Spleen (tissue), 11 donors: ENCODE data around the gene IL11RA. TPM values are rescaled to one million over a fixed set of nuclear protein-coding genes. Genes with fewer than 3 reads are reported as not detected.
A peak's percentile ranks its signal among the peaks of the same experiment; 100 is the strongest.

ENCODE experiments used
- DNase-seq: peaks from one replicate; pipeline ENCODE4 v3.0.0-alpha.2; 2020
- H3K27ac ChIP-seq, 8 donors: fragments of 200-600 bp; sonication (generic) in 7 of 8; 1 replicate in 4 of 8; 2 replicates in 4 of 8; pipeline versions ENCODE4 v1.5.0 to v1.8.0; 2016 to 2021; ENCODE audit warnings: inconsistent platforms in 4 of 8, mild to moderate bottlenecking in 4 of 8, moderate library complexity in 1 of 8
- H3K27me3 ChIP-seq, 7 donors: fragments of 200-600 bp; sonication (generic) in 6 of 7; replicated peaks in 1 of 7; 1 replicate in 4 of 7; 2 replicates in 3 of 7; pipeline versions ENCODE4 v1.5.0 to v1.8.0; 2016 to 2021; ENCODE audit warnings: inconsistent platforms in 3 of 7, mild to moderate bottlenecking in 1 of 7
- H3K36me3 ChIP-seq, 6 donors: fragments of 200-600 bp; sonication (generic) in 5 of 6; 1 replicate in 4 of 6; 2 replicates in 2 of 6; pipeline versions ENCODE4 v1.5.0 to v1.8.0; 2016 to 2021; ENCODE audit warnings: inconsistent platforms in 2 of 6
- H3K4me1 ChIP-seq, 6 donors: fragments of 200-600 bp; sonication (generic) in 5 of 6; 1 replicate in 3 of 6; 2 replicates in 3 of 6; pipeline versions ENCODE4 v1.5.0 to v1.8.0; 2016 to 2021; ENCODE audit warnings: inconsistent platforms in 3 of 6
- H3K4me3 ChIP-seq, 8 donors: fragments of 200-600 bp; sonication (generic) in 7 of 8; 1 replicate in 4 of 8; 2 replicates in 4 of 8; pipeline versions ENCODE4 v1.5.0 to v1.8.0; 2016 to 2021; ENCODE audit warnings: inconsistent platforms in 4 of 8, mild to moderate bottlenecking in 4 of 8, moderate library complexity in 2 of 8
- H3K9me3 ChIP-seq, 8 donors: fragments of 200-600 bp; sonication (generic) in 7 of 8; 1 replicate in 4 of 8; 2 replicates in 4 of 8; pipeline versions ENCODE4 v1.5.0 to v1.8.0; 2016 to 2021; ENCODE audit warnings: inconsistent platforms in 4 of 8
- CTCF ChIP-seq, 11 experiments: fragments of 200-600 bp in 7 of 11; fragments of 450-650 bp in 4 of 11; sonication (generic) in 4 of 11; IDR thresholded peaks in 8 of 11; conservative IDR thresholded peaks in 3 of 11; 1 replicate in 7 of 11; 2 replicates in 4 of 11; pipeline versions ENCODE4 v1.4.0 to v1.8.0; 2016 to 2021; ENCODE audit warnings: antibody characterized with exemption in 11 of 11, inconsistent platforms in 4 of 11, mild to moderate bottlenecking in 1 of 11
- POLR2A ChIP-seq, 3 donors: fragments of 450-650 bp; IDR thresholded peaks; one replicate each; pipeline ENCODE4 v1.5.1; 2017; ENCODE audit warnings: antibody characterized with exemption in 3 of 3, mild to moderate bottlenecking in 1 of 3
- POLR2AphosphoS5 ChIP-seq, 3 donors: sonication (generic); formaldehyde crosslinking; IDR thresholded peaks; one replicate each; pipeline ENCODE4 v1.5.1; 2017; ENCODE audit warnings: antibody characterized with exemption in 3 of 3
- WGBS, 5 donors: extraction: QIAGEN DNeasy Blood & Tissue Kit in 3 of 5; methylation state at CpG; one replicate each; pipeline versions ENCODE4 v1.1.5 to v1.1.7; 2013 to 2018; 5-methylcytosine and 5-hydroxymethylcytosine counted together
- intact Hi-C: fragments of 100-400 bp; cut with DNase I; formaldehyde crosslinking; loops from one replicate; pipeline ENCODE4 v1.15.0; 2023; ENCODE audit warnings: low total_unique reads
- polyA plus RNA-seq, 3 donors: library from polyadenylated mRNA; stranded (reverse); fragments of 200-250 nt; gene quantifications; one replicate each; pipeline ENCODE4 v1.2.1, GENCODE V29; 2013
- total RNA-seq, 7 donors: library from RNA; depleted of rRNA in 3 of 7; stranded (reverse); fragments of >200 nt in 3 of 7; fragmentation: NEBNext Ultra II Directional in 4 of 7; extraction: Animal tissue kit (Norgen Biotek cat#: 25700) in 4 of 7; gene quantifications; one replicate each; pipeline versions ENCODE4 v1.1.0 to v1.2.1, GENCODE V29; 2016 to 2021
- donor health status: healthy with polysubstance abuse.
- donor health status: DM: no; HTN: no; CAD: no; lungs with moderate emphysema.
- donor health status: DM: no; HTN: no; CAD: no.
- donor health status: Bipolar disorder and iron deficiency.
- donor health status: healthy.
- donor health status: DM: no; HTN: no; CAD: no.
- donor health status: DM: yes; HTN: yes; CAD: no.

The IL11RA gene
- total and polyA plus RNA-seq, 10 donors: 16.3 to 43.9 (median 28.9) TPM

GRCh38 chr9:34662526-34663302, 10.7 kb downstream of the IL11RA start, which contains the start of gene CCL27:
Gene CCL27, minus strand, starts transcription at chr9:34662657. Its CDS starts 24 bp downstream, at chr9:34662633.
- intact Hi-C loops: no loop called here
- Histone ChIP-seq H3K27ac (peak within 1 kb of the TSS in 2 of 8 donors; percentile 97 to 98), H3K9me3 (no peaks in the 10 kb centered on the region), H3K27me3 (no peaks in the 10 kb centered on the region), H3K36me3 (peaks cover 0 to 26% (median 4%) of the 10 kb centered on the region in 6 donors), H3K4me3 (no peak within 1 kb of the TSS), H3K4me1 (peaks cover 3 to 46% (median 21%) of the 10 kb centered on the region in 6 donors)
- WGBS, 5 donors: 87 to 96% (median 93%) methylated on average over 4 of the region's 4 CpGs
- TF ChIP-seq CTCF (IDR thresholded peaks at IDR 0.05 in 8 of 11, conservative IDR thresholded peaks at IDR 0.05 in 3 of 11) (no peak), POLR2AphosphoS5 (IDR thresholded peaks at IDR 0.05) (no peak), POLR2A (IDR thresholded peaks at IDR 0.05) (no peak)
- no peak for DNase-seq

GRCh38 chr9:34663303-34663605, 11.3 kb downstream of the IL11RA start:
- H3K36me3 ChIP-seq: peaks cover 0 to 31% (median 4%) of the 10 kb centered on the region in 6 donors
- intact Hi-C loops: no loop called here
- H3K27ac ChIP-seq: peak overlapping the region in 2 of 8 donors; percentile 97 to 98
- H3K4me1 ChIP-seq: peaks cover 3 to 46% (median 21%) of the 10 kb centered on the region in 6 donors
- no peaks in the 10 kb centered on the region for H3K9me3 ChIP-seq
- no peak overlapping the region for H3K4me3 ChIP-seq
- no peaks in the 10 kb centered on the region for H3K27me3 ChIP-seq
- no peak for DNase-seq
- no peak for TF ChIP-seq POLR2A (IDR thresholded peaks at IDR 0.05)
- no peak for TF ChIP-seq POLR2AphosphoS5 (IDR thresholded peaks at IDR 0.05)
- no peak for TF ChIP-seq CTCF (IDR thresholded peaks at IDR 0.05 in 8 of 11, conservative IDR thresholded peaks at IDR 0.05 in 3 of 11)

GRCh38 chr9:34664281-34665066, 12.5 kb downstream of the IL11RA start:
- intact Hi-C loops: no loop called here
- 9 to 19% (median 15%) methylated on average over 18 of the region's 18 CpGs for WGBS, 5 donors
- H3K36me3 ChIP-seq: peaks cover 0 to 37% (median 4%) of the 10 kb centered on the region in 6 donors
- H3K4me1 ChIP-seq: peaks cover 3 to 46% (median 21%) of the 10 kb centered on the region in 6 donors
- H3K27ac ChIP-seq: peak overlapping the region; percentile 82 to 98 (median 97)
- peak overlapping the region; percentile 45 to 76 (median 60) for H3K4me3 ChIP-seq
- peaks cover 0 to 4% (median 3%) of the 10 kb centered on the region in 8 donors for H3K9me3 ChIP-seq
- H3K27me3 ChIP-seq: no peaks in the 10 kb centered on the region
- DNase-seq: peak; percentile 85
- peak in 10 of 11 experiments; percentile 30 to 86 (median 77) for TF ChIP-seq CTCF (IDR thresholded peaks at IDR 0.05 in 8 of 11, conservative IDR thresholded peaks at IDR 0.05 in 3 of 11)
- no peak for TF ChIP-seq POLR2AphosphoS5 (IDR thresholded peaks at IDR 0.05)

GRCh38 chr9:34665067-34665380, 13.0 kb downstream of the IL11RA start:
- WGBS, 5 donors: 0 to 2% (median 1%) methylated on average over 13 to 26 of the region's 26 CpGs
- TF ChIP-seq POLR2AphosphoS5 (IDR thresholded peaks at IDR 0.05) (peak in 2 of 3 donors; percentile 2 to 73), CTCF (IDR thresholded peaks at IDR 0.05 in 8 of 11, conservative IDR thresholded peaks at IDR 0.05 in 3 of 11) (peak in 2 of 11 experiments; percentile 9 to 39), POLR2A (IDR thresholded peaks at IDR 0.05) (no peak)
- peak overlapping the region; percentile 45 to 76 (median 60) for H3K4me3 ChIP-seq
- DNase-seq: peak; percentile 94
- intact Hi-C loops: no loop called here
- no peaks in the 10 kb centered on the region for H3K27me3 ChIP-seq
- H3K4me1 ChIP-seq: peaks cover 3 to 46% (median 21%) of the 10 kb centered on the region in 6 donors
- H3K27ac ChIP-seq: peak overlapping the region; percentile 82 to 98 (median 97)
- H3K9me3 ChIP-seq: peaks cover 0 to 10% (median 8%) of the 10 kb centered on the region in 8 donors
- H3K36me3 ChIP-seq: peaks cover 0 to 35% (median 2%) of the 10 kb centered on the region in 6 donors
